Natural killer cell (primary cell): ENCODE measurements around the gene TRERF1. TPM values are rescaled to one million over a fixed set of nuclear protein-coding genes. Genes with fewer than 3 reads are reported as not detected.

Experiments
- ATAC-seq, 3 donors: fragments of 150-1000 bp in 2 of 3; fragments of 200-7000 bp in 1 of 3; cut with Tn5 transposase; 1 replicate in 1 of 3; 2 replicates in 2 of 3; pipeline ENCODE4 v1.10.0; 2021; ENCODE audit warnings: mild to moderate bottlenecking in 2 of 3, moderate library complexity in 2 of 3
- DNase-seq, 2 donors: peaks; one replicate each; pipeline versions ENCODE4 v3.0.0 to v3.0.0-alpha.2; 2013 to 2021; ENCODE audit warnings: mixed read lengths in 1 of 2
- H3K27ac ChIP-seq: one replicate; pipeline ENCODE4 v1.5.1; 2013; ENCODE audit warnings: mild to moderate bottlenecking, low read length
- H3K27me3 ChIP-seq: one replicate; pipeline ENCODE4 v1.6.1; 2013; ENCODE audit warnings: low read length; ENCODE audit not compliant: control insufficient read depth, insufficient read depth
- H3K36me3 ChIP-seq: one replicate; pipeline ENCODE4 v1.6.1; 2013; ENCODE audit warnings: low read length; ENCODE audit not compliant: control insufficient read depth, insufficient read depth
- H3K4me1 ChIP-seq: one replicate; pipeline ENCODE4 v1.6.1; 2013; ENCODE audit warnings: low read length; ENCODE audit not compliant: control insufficient read depth, insufficient read depth
- H3K4me3 ChIP-seq: one replicate; pipeline ENCODE4 v1.5.1; 2013; ENCODE audit warnings: low read length
- H3K9me3 ChIP-seq: one replicate; pipeline ENCODE4 v1.6.1; 2013; ENCODE audit warnings: low read length; ENCODE audit not compliant: control insufficient read depth, insufficient read depth
- H3K27ac Mint-ChIP-seq, 2 donors: one replicate each; pipeline ENCODE4 v1.8.0; 2022; ENCODE audit warnings: mild to moderate bottlenecking in 2 of 2, mixed read lengths in 2 of 2, moderate library complexity in 1 of 2
- H3K27me3 Mint-ChIP-seq, 2 donors: one replicate each; pipeline ENCODE4 v1.8.0; 2022; ENCODE audit warnings: low read depth in 2 of 2, mixed read lengths in 2 of 2
- H3K36me3 Mint-ChIP-seq: one replicate; pipeline ENCODE4 v1.8.0; 2022; ENCODE audit warnings: mixed read lengths
- H3K4me1 Mint-ChIP-seq, 2 donors: one replicate each; pipeline ENCODE4 v1.8.0; 2022; ENCODE audit warnings: mixed read lengths in 2 of 2
- H3K4me3 Mint-ChIP-seq: one replicate; pipeline ENCODE4 v1.8.0; 2022; ENCODE audit warnings: mild to moderate bottlenecking, moderate library complexity, mixed read lengths
- H3K9me3 Mint-ChIP-seq, 2 donors: one replicate each; pipeline ENCODE4 v1.8.0; 2022; ENCODE audit warnings: mixed read lengths in 2 of 2
- WGBS: methylation state at CpG from one replicate; pipeline ENCODE4 v1.1.7; 2013; ENCODE audit warnings: missing lambda C conversion rate; ENCODE audit not compliant: insufficient coverage; 5-methylcytosine and 5-hydroxymethylcytosine counted together
- intact Hi-C: fragments of 100-400 bp; cut with micrococcal nuclease; formaldehyde crosslinking; loops from one replicate; pipeline ENCODE4 v1.14.2; 2022
- total RNA-seq, 4 donors: library from RNA; stranded (reverse); fragments of 120-200 nt in 1 of 4; gene quantifications; one replicate each; pipeline versions ENCODE4 v1.2.3 to v1.2.4, GENCODE V29; 2013 to 2022
- TF ChIP-seq, protein P1 (sequence below): fragments of 200-600 bp; IDR thresholded peaks from one replicate; pipeline ENCODE4 v1.8.0; 2022; ENCODE audit warnings: antibody characterized with exemption

TRERF1 gene
- total RNA-seq, 3 donors from 2014 or later (not counting 1 experiment from before 2014, with no cell fraction given), result 34.6 to 42.3 (median 38.6) TPM

DNA sequence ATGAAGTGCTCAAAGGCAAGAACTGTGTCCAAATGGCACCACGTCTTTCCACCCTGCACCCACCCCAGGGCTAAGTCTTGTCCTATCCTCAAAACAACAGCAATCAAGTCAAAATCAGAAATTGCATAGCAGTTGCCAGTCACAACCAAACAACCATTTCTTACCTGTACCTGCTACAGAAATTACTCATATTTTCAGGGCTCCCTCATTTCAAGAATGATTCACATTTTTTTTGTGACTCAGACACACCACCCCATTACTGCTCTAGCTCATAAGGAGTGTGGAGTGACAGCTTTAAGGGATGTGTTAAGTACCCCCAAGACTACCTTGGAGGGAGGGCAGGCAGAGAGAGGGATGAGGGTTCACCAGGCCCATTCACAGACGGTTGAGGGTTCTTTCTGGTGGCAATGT is 111.7 kb downstream of the TRERF1 start:
- intact Hi-C loops, result no loop called here
- ATAC-seq, result no peak
- no peaks in the 10 kb centered on the region for H3K27me3 Mint-ChIP-seq
- H3K4me1 Mint-ChIP-seq, result peaks cover 36 to 60% of the 10 kb centered on the region in 2 donors
- no peak overlapping the region for H3K27ac Mint-ChIP-seq
- H3K9me3 ChIP-seq, result no peaks in the 10 kb centered on the region
- no peaks in the 10 kb centered on the region for H3K36me3 Mint-ChIP-seq
- no peak overlapping the region for H3K4me3 Mint-ChIP-seq
- no peaks in the 10 kb centered on the region for H3K36me3 ChIP-seq
- no peak for DNase-seq
- peaks cover 10% of the 10 kb centered on the region for H3K4me1 ChIP-seq
- no peaks in the 10 kb centered on the region for H3K9me3 Mint-ChIP-seq
- H3K4me3 ChIP-seq, result no peak overlapping the region
- 87% methylated on average over 2 of the region's 2 CpGs for WGBS
- no peak overlapping the region for H3K27ac ChIP-seq
- no peaks in the 10 kb centered on the region for H3K27me3 ChIP-seq
- TF ChIP-seq, protein P1, sequence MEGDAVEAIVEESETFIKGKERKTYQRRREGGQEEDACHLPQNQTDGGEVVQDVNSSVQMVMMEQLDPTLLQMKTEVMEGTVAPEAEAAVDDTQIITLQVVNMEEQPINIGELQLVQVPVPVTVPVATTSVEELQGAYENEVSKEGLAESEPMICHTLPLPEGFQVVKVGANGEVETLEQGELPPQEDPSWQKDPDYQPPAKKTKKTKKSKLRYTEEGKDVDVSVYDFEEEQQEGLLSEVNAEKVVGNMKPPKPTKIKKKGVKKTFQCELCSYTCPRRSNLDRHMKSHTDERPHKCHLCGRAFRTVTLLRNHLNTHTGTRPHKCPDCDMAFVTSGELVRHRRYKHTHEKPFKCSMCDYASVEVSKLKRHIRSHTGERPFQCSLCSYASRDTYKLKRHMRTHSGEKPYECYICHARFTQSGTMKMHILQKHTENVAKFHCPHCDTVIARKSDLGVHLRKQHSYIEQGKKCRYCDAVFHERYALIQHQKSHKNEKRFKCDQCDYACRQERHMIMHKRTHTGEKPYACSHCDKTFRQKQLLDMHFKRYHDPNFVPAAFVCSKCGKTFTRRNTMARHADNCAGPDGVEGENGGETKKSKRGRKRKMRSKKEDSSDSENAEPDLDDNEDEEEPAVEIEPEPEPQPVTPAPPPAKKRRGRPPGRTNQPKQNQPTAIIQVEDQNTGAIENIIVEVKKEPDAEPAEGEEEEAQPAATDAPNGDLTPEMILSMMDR, result no peak

DNA sequence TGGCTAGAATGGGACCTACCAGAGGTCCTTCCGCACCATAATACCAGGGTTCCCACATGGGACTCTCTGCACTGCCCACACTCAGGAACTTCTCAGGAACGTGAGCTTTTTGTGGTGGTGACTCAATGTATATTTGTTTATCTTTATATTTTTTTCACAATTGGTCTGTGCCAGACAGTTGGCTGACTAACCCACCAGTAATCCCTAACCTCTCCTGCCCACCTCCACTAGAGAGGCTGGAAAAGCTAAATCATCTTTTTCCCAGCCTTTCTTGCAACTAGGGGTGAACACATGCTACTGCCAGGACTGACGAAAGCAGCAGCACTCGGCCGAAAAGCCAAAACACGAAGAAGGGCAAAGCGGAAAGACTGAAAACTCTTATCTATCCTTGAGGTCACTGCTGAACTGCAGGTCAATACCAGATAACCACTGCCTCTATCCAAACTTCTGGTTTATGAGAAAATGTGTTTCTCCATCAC is 112.9 kb downstream of the TRERF1 start:
- Mint-ChIP-seq H3K4me3 (no peak overlapping the region), H3K36me3 (no peaks in the 10 kb centered on the region), H3K9me3 (no peaks in the 10 kb centered on the region), H3K27ac (no peak overlapping the region), H3K27me3 (no peaks in the 10 kb centered on the region), H3K4me1 (peaks cover 24 to 59% of the 10 kb centered on the region in 2 donors)
- 93% methylated on average over 5 of the region's 7 CpGs for WGBS
- no peak for ATAC-seq
- Histone ChIP-seq H3K36me3 (no peaks in the 10 kb centered on the region), H3K9me3 (no peaks in the 10 kb centered on the region), H3K27ac (no peak overlapping the region), H3K4me1 (peaks cover 6% of the 10 kb centered on the region), H3K27me3 (no peaks in the 10 kb centered on the region), H3K4me3 (no peak overlapping the region)
- TF ChIP-seq, protein P1, result no peak
- no peak for DNase-seq
- intact Hi-C loops, result no loop called here

DNA sequence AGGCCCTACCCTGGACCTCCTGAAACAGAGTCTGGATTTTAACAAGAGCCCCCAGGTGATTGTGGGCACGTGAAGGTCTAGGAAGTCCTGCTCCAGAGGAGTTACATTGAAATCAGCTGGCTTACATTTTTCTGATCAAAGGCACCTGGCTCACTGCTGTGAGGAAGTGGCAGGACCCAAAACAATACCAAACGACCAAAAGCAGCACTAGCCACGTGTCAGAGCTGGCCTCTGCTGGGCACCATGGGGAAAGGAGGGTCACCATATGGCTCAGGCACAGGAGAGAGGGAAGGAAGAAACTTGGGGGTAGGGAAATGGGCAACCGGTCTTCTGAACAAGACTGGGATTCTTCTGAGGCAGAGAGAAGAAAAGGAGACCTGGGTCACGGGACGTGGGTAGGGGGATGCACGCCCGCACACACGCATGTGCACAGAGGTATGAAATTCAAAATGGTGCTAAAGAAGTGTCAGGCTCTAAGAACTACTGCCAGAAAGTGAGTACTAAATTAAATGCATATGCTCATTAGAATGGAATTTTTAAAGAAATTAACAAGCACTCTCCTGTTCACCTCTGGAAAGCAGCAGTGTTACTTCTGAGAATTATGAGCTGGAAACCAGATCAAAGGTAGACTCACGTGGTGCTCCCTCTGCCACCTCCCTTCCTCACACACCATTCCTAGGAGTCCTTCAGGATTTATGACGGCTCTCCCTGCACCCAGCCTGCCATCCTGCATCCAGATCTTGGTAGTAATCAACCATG is 113.6 kb downstream of the TRERF1 start:
- TF ChIP-seq, protein P1, result no peak
- Histone ChIP-seq H3K4me1 (peaks cover 4% of the 10 kb centered on the region), H3K27ac (no peak overlapping the region), H3K36me3 (no peaks in the 10 kb centered on the region), H3K4me3 (no peak overlapping the region), H3K27me3 (no peaks in the 10 kb centered on the region), H3K9me3 (no peaks in the 10 kb centered on the region)
- H3K9me3 Mint-ChIP-seq, result no peaks in the 10 kb centered on the region
- no peak for ATAC-seq
- no peaks in the 10 kb centered on the region for H3K27me3 Mint-ChIP-seq
- no peaks in the 10 kb centered on the region for H3K36me3 Mint-ChIP-seq
- 90% methylated on average over 11 of the region's 11 CpGs for WGBS
- no peak for DNase-seq
- H3K27ac Mint-ChIP-seq, result no peak overlapping the region
- intact Hi-C loops, result no loop called here
- peaks cover 22 to 53% of the 10 kb centered on the region in 2 donors for H3K4me1 Mint-ChIP-seq
- no peak overlapping the region for H3K4me3 Mint-ChIP-seq
